ENCODE results near the gene SPACA6.

- TF ChIP-seq, protein P1, sequence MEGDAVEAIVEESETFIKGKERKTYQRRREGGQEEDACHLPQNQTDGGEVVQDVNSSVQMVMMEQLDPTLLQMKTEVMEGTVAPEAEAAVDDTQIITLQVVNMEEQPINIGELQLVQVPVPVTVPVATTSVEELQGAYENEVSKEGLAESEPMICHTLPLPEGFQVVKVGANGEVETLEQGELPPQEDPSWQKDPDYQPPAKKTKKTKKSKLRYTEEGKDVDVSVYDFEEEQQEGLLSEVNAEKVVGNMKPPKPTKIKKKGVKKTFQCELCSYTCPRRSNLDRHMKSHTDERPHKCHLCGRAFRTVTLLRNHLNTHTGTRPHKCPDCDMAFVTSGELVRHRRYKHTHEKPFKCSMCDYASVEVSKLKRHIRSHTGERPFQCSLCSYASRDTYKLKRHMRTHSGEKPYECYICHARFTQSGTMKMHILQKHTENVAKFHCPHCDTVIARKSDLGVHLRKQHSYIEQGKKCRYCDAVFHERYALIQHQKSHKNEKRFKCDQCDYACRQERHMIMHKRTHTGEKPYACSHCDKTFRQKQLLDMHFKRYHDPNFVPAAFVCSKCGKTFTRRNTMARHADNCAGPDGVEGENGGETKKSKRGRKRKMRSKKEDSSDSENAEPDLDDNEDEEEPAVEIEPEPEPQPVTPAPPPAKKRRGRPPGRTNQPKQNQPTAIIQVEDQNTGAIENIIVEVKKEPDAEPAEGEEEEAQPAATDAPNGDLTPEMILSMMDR (IDR thresholded peaks at IDR 0.05; ENCODE audit: control extremely low read depth in 1 of 3, insufficient read depth in 1 of 3, low read depth in 1 of 3, low read length in 3 of 3), result no peak
- TF ChIP-seq ATF2 (IDR thresholded peaks at IDR 0.05; ENCODE audit: low read length), result no peak
These were observed 13.8 kb downstream of the SPACA6 start for GRCh38 chr19:51706885-51707284.
